ENCODE measurements around the gene AKAP8L. TPM values are rescaled to one million over a fixed set of nuclear protein-coding genes. Genes with fewer than 3 reads are reported as not detected.
A peak's percentile ranks its signal among the peaks of the same experiment; 100 is the strongest.

The AKAP8L gene
- total and polyA plus RNA-seq, 9 of the 15 experiments (the other 6 are each of a cell fraction or from before 2014, with no cell fraction given): 2.4 to 116 (median 70.7) TPM

GRCh38 chr19:15453906-15454860 is 35.4 kb upstream of the AKAP8L start (continued):
- TF ChIP-seq JUNB (CRISPR knock-in tag; conservative IDR thresholded peaks at IDR 0.05): no peak
- no peak for TF ChIP-seq BRCA1 (IDR thresholded peaks at IDR 0.05)
- TF ChIP-seq BRCA1 (CRISPR knock-in tag; IDR thresholded peaks at IDR 0.05): no peak
- TF ChIP-seq PHF21A (IDR thresholded peaks at IDR 0.05; ENCODE audit: borderline replicate concordance, low read depth): no peak
- TF ChIP-seq MITF (IDR thresholded peaks at IDR 0.05): no peak
- no peak for TF ChIP-seq RBM22 (IDR thresholded peaks at IDR 0.05; ENCODE audit: low read depth, low read length, poor library complexity, severe bottlenecking)
- TF ChIP-seq SETDB1 (IDR thresholded peaks at IDR 0.05; ENCODE audit: low read length): no peak
- TF ChIP-seq CTCF (IDR thresholded peaks at IDR 0.05 in 2 of 3, conservative IDR thresholded peaks at IDR 0.05 in 1 of 3; ENCODE audit: insufficient read depth in 2 of 3, low read depth in 1 of 3, low read length in 3 of 3): peak in 1 of 3 experiments; percentile 37; a peak in 1 of 6 replicates
- TF ChIP-seq PHB2 (IDR thresholded peaks at IDR 0.05; ENCODE audit: low read depth): no peak
- TF ChIP-seq ARID4B (CRISPR knock-in tag; IDR thresholded peaks at IDR 0.05): 0 out of 2 replicates have a peak, but pooled peaks have one; percentile 27
- TF ChIP-seq SFPQ (IDR thresholded peaks at IDR 0.05; ENCODE audit: low read depth, low read length): no peak
